H9 (cell line): ENCODE measurements around the gene COQ10B. TPM values are rescaled to one million over a fixed set of nuclear protein-coding genes. Genes with fewer than 3 reads are reported as not detected.

Experiments
- DNase-seq: peaks from one replicate; pipeline ENCODE4 v3.0.0-alpha.2; 2017
- H2AFZ ChIP-seq: one replicate; pipeline ENCODE4 v1.6.1; 2013; ENCODE audit warnings: mild to moderate bottlenecking, low read length, control low read depth, moderate library complexity
- H2AK5ac ChIP-seq: 2 replicates; pipeline ENCODE4 v1.6.1; 2013; ENCODE audit warnings: low read length, control low read depth, mixed read lengths; ENCODE audit not compliant: insufficient read length
- H2BK120ac ChIP-seq: one replicate; pipeline ENCODE4 v1.6.1; 2013; ENCODE audit warnings: low read depth, mild to moderate bottlenecking, low read length, control low read depth, inconsistent platforms; ENCODE audit not compliant: poor library complexity, severe bottlenecking
- H2BK12ac ChIP-seq: 2 replicates; pipeline ENCODE4 v1.6.1; 2013; ENCODE audit warnings: low read length, control low read depth, mixed read lengths, low read depth; ENCODE audit not compliant: insufficient read length
- H2BK15ac ChIP-seq: 2 replicates; pipeline ENCODE4 v1.6.1; 2013; ENCODE audit warnings: low read depth, low read length, control low read depth
- H2BK20ac ChIP-seq: one replicate; pipeline ENCODE4 v1.6.1; 2013; ENCODE audit warnings: low read depth, mild to moderate bottlenecking, low read length, control low read depth, inconsistent platforms; ENCODE audit not compliant: poor library complexity, severe bottlenecking
- H2BK5ac ChIP-seq: 2 replicates; pipeline ENCODE4 v1.6.1; 2013; ENCODE audit warnings: low read length, control low read depth, mixed read lengths; ENCODE audit not compliant: insufficient read length
- H3K14ac ChIP-seq: 2 replicates; pipeline ENCODE4 v1.6.1; 2013; ENCODE audit warnings: low read length, control low read depth; ENCODE audit not compliant: insufficient read depth
- H3K18ac ChIP-seq: 2 replicates; pipeline ENCODE4 v1.6.1; 2013; ENCODE audit warnings: low read depth, mild to moderate bottlenecking, mixed read lengths, low read length, control low read depth; ENCODE audit not compliant: insufficient read length
- H3K23ac ChIP-seq: 2 replicates; pipeline ENCODE4 v1.6.1; 2013; ENCODE audit warnings: low read length, control low read depth, mixed read lengths, low read depth; ENCODE audit not compliant: insufficient read length
- H3K23me2 ChIP-seq: 2 replicates; pipeline ENCODE4 v1.6.1; 2013; ENCODE audit warnings: low read depth, mild to moderate bottlenecking, mixed read lengths, low read length, control low read depth; ENCODE audit not compliant: insufficient read length, poor library complexity, severe bottlenecking
- H3K27ac ChIP-seq: 2 replicates; pipeline ENCODE4 v1.5.1; 2013; ENCODE audit warnings: low read length, control low read depth, mixed read lengths, low read depth; ENCODE audit not compliant: insufficient read length
- H3K27me3 ChIP-seq: 2 replicates; pipeline ENCODE4 v1.6.1; 2013; ENCODE audit warnings: low read length, control low read depth, inconsistent platforms; ENCODE audit not compliant: insufficient read depth
- H3K4ac ChIP-seq: 2 replicates; pipeline ENCODE4 v1.6.1; 2013; ENCODE audit warnings: low read depth, mild to moderate bottlenecking, control low read depth, inconsistent platforms, low read length, moderate library complexity
- H3K4me1 ChIP-seq: 2 replicates; pipeline ENCODE4 v1.6.1; 2013; ENCODE audit warnings: low read length, control low read depth, inconsistent platforms; ENCODE audit not compliant: insufficient read depth
- H3K4me2 ChIP-seq: 2 replicates; pipeline ENCODE4 v1.6.1; 2013; ENCODE audit warnings: low read length, control low read depth, mixed read lengths; ENCODE audit not compliant: insufficient read length, insufficient read depth
- H3K56ac ChIP-seq: 2 replicates; pipeline ENCODE4 v1.6.1; 2013; ENCODE audit warnings: low read depth, mild to moderate bottlenecking, mixed read lengths, low read length, control low read depth; ENCODE audit not compliant: insufficient read length
- H3K79me1 ChIP-seq: 2 replicates; pipeline ENCODE4 v1.6.1; 2013; ENCODE audit warnings: low read depth, mild to moderate bottlenecking, moderate library complexity, low read length, control low read depth, inconsistent platforms; ENCODE audit not compliant: insufficient read depth, poor library complexity, severe bottlenecking
- H3K79me2 ChIP-seq: 2 replicates; pipeline ENCODE4 v1.6.1; 2013; ENCODE audit warnings: low read length, control low read depth, inconsistent platforms; ENCODE audit not compliant: insufficient read depth
- H3K9ac ChIP-seq: 2 replicates; pipeline ENCODE4 v1.6.1; 2013; ENCODE audit warnings: low read length, control low read depth, mixed read lengths; ENCODE audit not compliant: insufficient read length; ENCODE audit errors: extremely low read depth
- H3K9me3 ChIP-seq: one replicate; pipeline ENCODE4 v1.6.1; 2013; ENCODE audit warnings: low read depth, low read length, inconsistent platforms; ENCODE audit not compliant: control insufficient read depth
- H3T11ph ChIP-seq: one replicate; pipeline ENCODE4 v1.6.1; 2013; ENCODE audit warnings: mild to moderate bottlenecking, low read length, control low read depth, inconsistent platforms
- H4K20me1 ChIP-seq: one replicate; pipeline ENCODE4 v1.6.1; 2013; ENCODE audit not compliant: control insufficient read depth, insufficient read length, insufficient read depth
- H4K5ac ChIP-seq: 2 replicates; pipeline ENCODE4 v1.6.1; 2013; ENCODE audit warnings: low read depth, mild to moderate bottlenecking, mixed read lengths, low read length, control low read depth; ENCODE audit not compliant: insufficient read length
- H4K8ac ChIP-seq: replicated peaks from 2 replicates; pipeline ENCODE4 v1.6.1; 2013; ENCODE audit warnings: low read length, control low read depth, mixed read lengths, low read depth; ENCODE audit not compliant: insufficient read length
- H4K91ac ChIP-seq: 2 replicates; pipeline ENCODE4 v1.6.1; 2013; ENCODE audit warnings: low read depth, mild to moderate bottlenecking, moderate library complexity, mixed read lengths, low read length, control low read depth; ENCODE audit not compliant: insufficient read length
- H3K27ac Mint-ChIP-seq, 3 experiments: 2 replicates in 2 of 3; 3 replicates in 1 of 3; pipeline ENCODE4 v1.8.0; 2020 to 2021; ENCODE audit warnings: mixed read lengths in 3 of 3, mild to moderate bottlenecking in 1 of 3, moderate library complexity in 1 of 3
- H3K27me3 Mint-ChIP-seq: 2 replicates; pipeline ENCODE4 v1.8.0; 2021; ENCODE audit warnings: low read depth, mild to moderate bottlenecking, moderate library complexity, mixed read lengths
- H3K36me3 Mint-ChIP-seq, 3 experiments: 2 replicates in 2 of 3; 3 replicates in 1 of 3; pipeline ENCODE4 v1.8.0; 2020 to 2021; ENCODE audit warnings: low read depth in 3 of 3, mixed read lengths in 3 of 3; ENCODE audit not compliant: insufficient read depth in 1 of 3
- H3K4me1 Mint-ChIP-seq, 2 experiments: 2 replicates each; pipeline ENCODE4 v1.8.0; 2020; ENCODE audit warnings: mixed read lengths in 2 of 2
- H3K4me3 Mint-ChIP-seq, 2 experiments: 2 replicates in 1 of 2; 3 replicates in 1 of 2; pipeline ENCODE4 v1.8.0; 2020 to 2021; ENCODE audit warnings: mild to moderate bottlenecking in 2 of 2, mixed read lengths in 2 of 2, moderate library complexity in 1 of 2
- H3K9me3 Mint-ChIP-seq, 2 experiments: 2 replicates in 1 of 2; 3 replicates in 1 of 2; pipeline ENCODE4 v1.8.0; 2020; ENCODE audit warnings: mild to moderate bottlenecking in 2 of 2, mixed read lengths in 2 of 2, moderate library complexity in 1 of 2
- WGBS: extraction: QIAGEN DNeasy Blood & Tissue Kit; methylation state at CpG from one replicate; pipeline ENCODE4 v1.1.7; 2013; ENCODE audit warnings: missing lambda C conversion rate, low lambda C conversion rate, mixed read lengths; ENCODE audit not compliant: insufficient read length; ENCODE audit errors: extremely low coverage; 5-methylcytosine and 5-hydroxymethylcytosine counted together
- total RNA-seq: library from RNA; stranded (reverse); gene quantifications from 2 replicates; pipeline ENCODE4 v1.2.1, GENCODE V29; 2021
- TF ChIP-seq, protein P1 (sequence below): fragments of 200-600 bp; sonication (generic); conservative IDR thresholded peaks from 3 replicates; pipeline ENCODE4 v1.8.0; 2021; ENCODE audit warnings: antibody characterized with exemption, mild to moderate bottlenecking

Gene COQ10B
- total RNA-seq, 1 experiment from 2014 or later = 16.2 TPM

DNA sequence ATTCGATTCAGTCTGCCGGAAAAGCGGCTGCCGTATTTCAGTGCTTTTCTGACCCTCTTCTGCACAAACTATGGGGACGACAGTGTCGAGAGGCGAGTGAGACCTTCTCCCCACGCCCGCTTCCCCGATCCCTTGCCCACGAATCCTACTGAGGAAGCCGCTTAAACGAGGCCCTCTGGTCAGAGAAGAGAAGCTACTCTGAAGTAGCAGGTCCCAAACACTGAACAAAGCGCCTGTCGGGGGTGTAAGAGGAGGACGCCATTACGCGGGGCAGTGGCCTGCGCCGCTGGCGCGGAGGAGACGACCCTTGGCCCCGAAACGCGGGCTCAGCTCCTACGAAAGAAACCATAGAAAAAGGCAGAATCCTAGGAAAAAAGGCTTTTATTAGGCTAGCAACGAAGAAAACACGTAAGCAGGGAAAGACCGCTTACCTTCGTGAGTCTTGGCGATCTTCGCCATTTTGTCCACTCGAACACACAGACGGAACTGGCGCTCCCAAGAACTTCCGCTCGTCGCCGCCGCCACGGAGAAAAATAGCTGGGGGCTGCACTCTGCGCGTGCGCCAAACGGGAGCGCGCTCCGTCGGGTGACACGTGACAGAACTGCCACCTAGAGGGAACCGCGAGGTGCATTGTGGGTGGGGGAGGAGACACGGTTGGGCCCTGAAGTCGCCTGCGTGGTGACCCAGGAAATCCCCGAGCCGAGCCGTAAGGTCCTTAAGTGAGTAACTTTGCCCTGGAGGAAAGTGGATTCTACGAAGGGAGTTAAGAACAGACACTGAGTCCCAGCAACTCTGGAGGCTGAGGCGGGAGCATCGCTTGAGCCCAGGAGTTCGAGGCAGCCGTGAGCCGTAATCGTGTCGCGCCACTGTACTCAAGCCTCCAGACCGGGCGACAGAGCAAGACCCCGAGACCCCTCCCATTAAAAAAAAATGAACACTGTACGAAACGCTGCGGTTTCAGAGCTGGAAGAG lies 18.5 kb upstream of the COQ10B start, which contains the start of gene SF3B1:
SF3B1 (minus strand) TSS at position 488 of the 973 bp plus-strand sequence; CDS start at position 459, 29 bp downstream.
- Mint-ChIP-seq H3K9me3 (no peaks in the 10 kb centered on the region), H3K36me3 (peaks cover 6 to 17% (median 17%) of the 10 kb centered on the region in 3 experiments; a peak in 5 of 7 replicates), H3K27me3 (no peaks in the 10 kb centered on the region), H3K4me3 (peak within 1 kb of the TSS; percentile 93 to 99), H3K4me1 (peaks cover 26 to 29% of the 10 kb centered on the region in 2 experiments), H3K27ac (peak within 1 kb of the TSS; percentile 99 to 100 (median 100))
- Histone ChIP-seq H3K9ac (peak within 1 kb of the TSS; percentile 99), H3K79me2 (peaks cover 46% of the 10 kb centered on the region), H2BK120ac (peak within 1 kb of the TSS; percentile 26), H2BK20ac (no peak within 1 kb of the TSS), H4K20me1 (no peaks in the 10 kb centered on the region), H3K9me3 (no peaks in the 10 kb centered on the region), H4K91ac (peak within 1 kb of the TSS; percentile 47), H2AK5ac (no peak within 1 kb of the TSS), H4K5ac (peak within 1 kb of the TSS; percentile 89), H2AFZ (no peak within 1 kb of the TSS), H2BK15ac (no peak within 1 kb of the TSS), H3K79me1 (no peaks in the 10 kb centered on the region), H2BK12ac (no peak within 1 kb of the TSS), H3K27ac (peak within 1 kb of the TSS; percentile 52), H4K8ac (peak within 1 kb of the TSS; percentile 80), H3K23me2 (peaks cover 6% of the 10 kb centered on the region), H3K56ac (peak within 1 kb of the TSS; percentile 44), H3K14ac (peak within 1 kb of the TSS; percentile 98), H3K27me3 (no peaks in the 10 kb centered on the region), H3T11ph (no peak within 1 kb of the TSS), H3K4me1 (no peaks in the 10 kb centered on the region), H3K23ac (no peak within 1 kb of the TSS), H3K4me2 (peak within 1 kb of the TSS; percentile 96), H2BK5ac (peak within 1 kb of the TSS; percentile 79), H3K18ac (peak within 1 kb of the TSS; percentile 92), H3K4ac (peak within 1 kb of the TSS; percentile 34; the same call in 1 of the 2 replicates)
- peak; percentile 97 for DNase-seq
- WGBS = no CpG with 5 or more reads among the region's 74 CpGs
- TF ChIP-seq, protein P1, sequence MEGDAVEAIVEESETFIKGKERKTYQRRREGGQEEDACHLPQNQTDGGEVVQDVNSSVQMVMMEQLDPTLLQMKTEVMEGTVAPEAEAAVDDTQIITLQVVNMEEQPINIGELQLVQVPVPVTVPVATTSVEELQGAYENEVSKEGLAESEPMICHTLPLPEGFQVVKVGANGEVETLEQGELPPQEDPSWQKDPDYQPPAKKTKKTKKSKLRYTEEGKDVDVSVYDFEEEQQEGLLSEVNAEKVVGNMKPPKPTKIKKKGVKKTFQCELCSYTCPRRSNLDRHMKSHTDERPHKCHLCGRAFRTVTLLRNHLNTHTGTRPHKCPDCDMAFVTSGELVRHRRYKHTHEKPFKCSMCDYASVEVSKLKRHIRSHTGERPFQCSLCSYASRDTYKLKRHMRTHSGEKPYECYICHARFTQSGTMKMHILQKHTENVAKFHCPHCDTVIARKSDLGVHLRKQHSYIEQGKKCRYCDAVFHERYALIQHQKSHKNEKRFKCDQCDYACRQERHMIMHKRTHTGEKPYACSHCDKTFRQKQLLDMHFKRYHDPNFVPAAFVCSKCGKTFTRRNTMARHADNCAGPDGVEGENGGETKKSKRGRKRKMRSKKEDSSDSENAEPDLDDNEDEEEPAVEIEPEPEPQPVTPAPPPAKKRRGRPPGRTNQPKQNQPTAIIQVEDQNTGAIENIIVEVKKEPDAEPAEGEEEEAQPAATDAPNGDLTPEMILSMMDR = no peak
